HepG2 (cell line): ENCODE results near the gene GAS6. TPM values are rescaled to one million over a fixed set of nuclear protein-coding genes. Genes with fewer than 3 reads are reported as not detected.

Experiments
- ATAC-seq: fragments of 200-7000 bp; cut with Tn5 transposase; 3 replicates; pipeline ENCODE4 v1.9.1; 2020; ENCODE audit warnings: mild to moderate bottlenecking, moderate library complexity
- BruUV-seq: library from RNA; stranded (reverse); fragments of 400-500 nt; replicated peaks from 2 replicates; lab custom pipeline; 2021; lab: Mats Ljungman, UMichigan
- CTCF ChIA-PET: fragments of 300-600 bp; formaldehyde crosslinking; extraction: SDS; loops from one replicate; lab custom pipeline; 2021; ENCODE audit warnings: low total read pairs, inconsistent platforms, low intra/inter-chr PET ratio; lab: Yijun Ruan, JAX
- POLR2A ChIA-PET: fragments of 350-600 bp; sonication (Branson Sonifier 250); formaldehyde crosslinking; loops from one replicate; lab custom pipeline; 2020; ENCODE audit warnings: antibody characterized with exemption, inconsistent platforms; lab: Yijun Ruan, JAX
- DNase-seq: peaks from one replicate; pipeline ENCODE4 v3.0.0-alpha.2; 2015; ENCODE audit warnings: low spot score
- FAIRE-seq: peaks from 3 replicates; lab custom pipeline; 2011; peaks lifted over from hg19 to GRCh38; lab: Jason Lieb, UNC
- H2AFZ ChIP-seq: one replicate; pipeline ENCODE4 v1.6.1; 2011; ENCODE audit warnings: low read length, inconsistent platforms
- H3K27ac ChIP-seq: fragments of 300-600 bp; 3 replicates; pipeline ENCODE4 v1.8.0; 2011; ENCODE audit warnings: mixed run types, mild to moderate bottlenecking, mixed read lengths, low read length, inconsistent platforms; ENCODE audit not compliant: insufficient read depth; ENCODE audit errors: extremely low read length
- H3K27me3 ChIP-seq, 2 experiments: fragments of 200-600 bp in 1 of 2; 2 replicates in 1 of 2; 3 replicates in 1 of 2; pipeline versions ENCODE4 v1.6.0 to v1.8.0; 2011; ENCODE audit warnings: low read length in 2 of 2, mild to moderate bottlenecking in 2 of 2, moderate library complexity in 2 of 2, inconsistent platforms in 1 of 2; ENCODE audit not compliant: insufficient read depth in 2 of 2, control insufficient read depth in 1 of 2
- H3K36me3 ChIP-seq, 2 experiments: fragments of 200-600 bp in 1 of 2; replicated peaks in 1 of 2; 2 replicates in 1 of 2; 3 replicates in 1 of 2; pipeline versions ENCODE4 v1.5.1 to v1.8.0; 2011; ENCODE audit warnings: low read length in 2 of 2, inconsistent platforms in 1 of 2; ENCODE audit not compliant: insufficient read depth in 2 of 2, control insufficient read depth in 1 of 2
- H3K4me1 ChIP-seq: 2 replicates; pipeline ENCODE4 v1.5.1; 2012; ENCODE audit warnings: low read length, inconsistent platforms; ENCODE audit not compliant: insufficient read depth
- H3K4me2 ChIP-seq: 2 replicates; pipeline ENCODE4 v1.6.0; 2011; ENCODE audit warnings: low read depth, low read length, inconsistent platforms
- H3K4me3 ChIP-seq, 3 experiments: fragments of 200-600 bp in 1 of 3; sonication (generic), shearing (Covaris generic) in 1 of 3; replicated peaks in 1 of 3; 2 replicates each; pipeline ENCODE4 v1.5.1; 2011 to 2016; ENCODE audit warnings: low read length in 3 of 3, inconsistent platforms in 2 of 3, low read depth in 2 of 3, mild to moderate bottlenecking in 2 of 3, control low read depth in 1 of 3, mixed read lengths in 1 of 3; ENCODE audit not compliant: insufficient read depth in 1 of 3
- H3K79me2 ChIP-seq: one replicate; pipeline ENCODE4 v1.6.1; 2011; ENCODE audit warnings: low read length, inconsistent platforms; ENCODE audit not compliant: insufficient read depth
- H3K9ac ChIP-seq: 2 replicates; pipeline ENCODE4 v1.6.0; 2011; ENCODE audit warnings: mild to moderate bottlenecking, low read depth, low read length, inconsistent platforms; ENCODE audit not compliant: insufficient read depth
- H3K9me3 ChIP-seq: 2 replicates; pipeline ENCODE4 v1.5.1; 2012; ENCODE audit warnings: mild to moderate bottlenecking, low read length
- H4K20me1 ChIP-seq: 2 replicates; pipeline ENCODE4 v1.6.0; 2011; ENCODE audit warnings: inconsistent platforms, mild to moderate bottlenecking, low read length, moderate library complexity; ENCODE audit not compliant: insufficient read depth
- AHR ChIP-seq: IDR thresholded peaks from 2 replicates; pipeline ENCODE4 v1.6.1; 2018; ENCODE audit warnings: missing genetic modification reagents, missing compliant biosample characterization
- ARHGAP35 ChIP-seq: sonication (generic); formaldehyde crosslinking; IDR thresholded peaks from 2 replicates; pipeline ENCODE4 v1.9.0; 2022; ENCODE audit warnings: mild to moderate bottlenecking, inconsistent platforms, moderate library complexity, missing genetic modification reagents, borderline replicate concordance
- ARNT2 ChIP-seq: sonication (generic); formaldehyde crosslinking; IDR thresholded peaks from 2 replicates; pipeline ENCODE4 v1.8.0; 2022; ENCODE audit warnings: mild to moderate bottlenecking, low read depth, missing genetic modification reagents, moderate library complexity
- DR1 ChIP-seq: sonication (generic); formaldehyde crosslinking; IDR thresholded peaks from 2 replicates; pipeline ENCODE4 v1.8.0; 2021; ENCODE audit warnings: mild to moderate bottlenecking, missing genetic modification reagents, inconsistent platforms
- ELF4 ChIP-seq: sonication (generic); formaldehyde crosslinking; IDR thresholded peaks from 2 replicates; pipeline ENCODE4 v1.5.0; 2020; ENCODE audit warnings: missing genetic modification reagents, mild to moderate bottlenecking, moderate library complexity, borderline replicate concordance
- KMT2A ChIP-seq: sonication (generic); formaldehyde crosslinking; IDR thresholded peaks from 2 replicates; pipeline ENCODE4 v1.4.0; 2020; ENCODE audit warnings: missing genetic modification reagents
- MZF1 ChIP-seq: sonication (generic); formaldehyde crosslinking; IDR thresholded peaks from 2 replicates; pipeline ENCODE4 v1.8.1; 2023; ENCODE audit warnings: mild to moderate bottlenecking, missing genetic modification reagents, borderline replicate concordance
- PBX2 ChIP-seq: IDR thresholded peaks from 2 replicates; pipeline ENCODE4 v1.6.1; 2016; ENCODE audit warnings: control low read depth
- PTBP1 ChIP-seq: fragments of 200-400 bp; formaldehyde crosslinking; IDR thresholded peaks from 2 replicates; pipeline ENCODE4 v1.6.1; 2018; ENCODE audit warnings: low read length, low read depth; ENCODE audit not compliant: poor library complexity, severe bottlenecking
- RBAK ChIP-seq: sonication (generic); formaldehyde crosslinking; IDR thresholded peaks from 2 replicates; pipeline ENCODE4 v1.5.1; 2020; ENCODE audit warnings: mild to moderate bottlenecking, missing genetic modification reagents
- RFX3 ChIP-seq: IDR thresholded peaks from 2 replicates; pipeline ENCODE4 v1.6.1; 2016; ENCODE audit warnings: missing biosample characterization, missing genetic modification reagents
- SOX13 ChIP-seq, 3 experiments: fragments of 450-650 bp in 1 of 3; sonication (generic) in 1 of 3; formaldehyde crosslinking in 1 of 3; IDR thresholded peaks in 2 of 3; conservative IDR thresholded peaks in 1 of 3; 2 replicates each; pipeline versions ENCODE4 v1.5.0 to v1.6.1; 2016 to 2020; ENCODE audit warnings: antibody characterized with exemption in 1 of 3, mild to moderate bottlenecking in 1 of 3, missing compliant biosample characterization in 1 of 3, missing genetic modification reagents in 1 of 3, moderate library complexity in 1 of 3
- ZFAT ChIP-seq: sonication (generic); formaldehyde crosslinking; conservative IDR thresholded peaks from 2 replicates; pipeline ENCODE4 v1.8.1; 2023; ENCODE audit warnings: missing genetic modification reagents, inconsistent platforms
- ZNF253 ChIP-seq: sonication (generic); formaldehyde crosslinking; IDR thresholded peaks from 2 replicates; pipeline ENCODE4 v1.8.0; 2022; ENCODE audit warnings: mild to moderate bottlenecking, missing genetic modification reagents, borderline replicate concordance
- ZNF644 ChIP-seq: IDR thresholded peaks from 2 replicates; pipeline ENCODE4 v1.6.1; 2016; ENCODE audit warnings: low read depth
- ZNF678 ChIP-seq: sonication (generic); formaldehyde crosslinking; IDR thresholded peaks from 2 replicates; pipeline ENCODE4 v1.4.0; 2020; ENCODE audit warnings: mild to moderate bottlenecking, missing genetic modification reagents
- WGBS: methylation state at CpG from one replicate; pipeline ENCODE4 v1.1.6; 2017; ENCODE audit warnings: low lambda C conversion rate; 5-methylcytosine and 5-hydroxymethylcytosine counted together
- in situ Hi-C: cut with HindIII; loops from 2 replicates; pipeline ENCODE4 v1.10.0; 2017; ENCODE audit warnings: low pct_unique_long_range_greater_than_20kb; ENCODE audit not compliant: extremely low pct_ligation_motif_present
- intact Hi-C: fragments of 100-400 bp; cut with micrococcal nuclease; formaldehyde crosslinking; loops from one replicate; pipeline ENCODE4 v1.10.0; 2022; ENCODE audit not compliant: unreplicated experiment
- polyA plus RNA-seq, 8 experiments: library from polyadenylated mRNA; depleted of rRNA in 3 of 8; stranded (reverse) in 7 of 8; unstranded in 1 of 8; fragments of >200 nt; fragmentation: Illumina TruSeq in 4 of 8; extraction: Trizol in 4 of 8; gene quantifications; 2 replicates each; pipeline versions ENCODE4 v1.2.1 to v1.2.3, GENCODE V29; 2011 to 2016; ENCODE audit warnings: low read depth in 4 of 8, missing spikeins in 1 of 8, mixed read lengths in 1 of 8; ENCODE audit not compliant: insufficient read depth in 1 of 8
- total RNA-seq, 5 experiments: library from RNA; depleted of rRNA; stranded (reverse); fragments of >200 nt; fragmentation: Illumina TruSeq; extraction: Trizol; gene quantifications; 2 replicates each; pipeline ENCODE4 v1.2.3, GENCODE V29; 2016; ENCODE audit warnings: low read depth in 1 of 5
- TF ChIP-seq, protein P1 (sequence below): fragments of 450-650 bp; IDR thresholded peaks from 2 replicates; pipeline ENCODE4 v1.6.1; 2017
- TF ChIP-seq, protein P2 (sequence below): sonication (generic); formaldehyde crosslinking; IDR thresholded peaks from 2 replicates; pipeline ENCODE4 v1.5.0; 2020; ENCODE audit warnings: missing genetic modification reagents

The GAS6 gene
- total and polyA plus RNA-seq, 2 of the 13 experiments (the other 11 are each of a cell fraction or from before 2014, with no cell fraction given), result 0.09 to 0.24 TPM

GRCh38 chr13:113794764-113795173 is 69.1 kb downstream of the GAS6 start:
- Histone ChIP-seq H4K20me1 (no peaks in the 10 kb centered on the region), H2AFZ (no peak overlapping the region), H3K27ac (no peak overlapping the region), H3K79me2 (no peaks in the 10 kb centered on the region), H3K36me3 (no peaks in the 10 kb centered on the region), H3K9ac (no peak overlapping the region), H3K4me2 (no peak overlapping the region), H3K4me1 (peaks cover 7% of the 10 kb centered on the region; the same call in 1 of the 2 replicates), H3K9me3 (no peaks in the 10 kb centered on the region), H3K27me3 (peaks cover 2 to 43% of the 10 kb centered on the region in 2 experiments; a peak in 3 of 5 replicates), H3K4me3 (no peak overlapping the region)
- ATAC-seq (no peak; the same call in 2 of the 3 replicates), FAIRE-seq (no peak), DNase-seq (no peak)
- ChIA-PET CTCF (no interaction called here), POLR2A (no interaction called here)
- no TSS peak for BruUV-seq
- intact Hi-C loops, result no loop called here
- TF ChIP-seq RBAK (CRISPR knock-in tag) (no peak), SOX13 (IDR thresholded peaks at IDR 0.05) (no peak), SOX13 (CRISPR knock-in tag; conservative IDR thresholded peaks at IDR 0.05 in 1 of 2, IDR thresholded peaks at IDR 0.05 in 1 of 2) (no peak), RFX3 (CRISPR knock-in tag) (no peak), AHR (CRISPR knock-in tag) (no peak), PBX2 (CRISPR knock-in tag) (no peak), ARHGAP35 (CRISPR knock-in tag) (no peak), ZFAT (CRISPR knock-in tag) (no peak), PTBP1 (no peak), MZF1 (no peak), ELF4 (no peak), ZNF678 (CRISPR knock-in tag) (no peak), DR1 (CRISPR knock-in tag) (no peak), KMT2A (no peak), ZNF644 (CRISPR knock-in tag) (no peak), ZNF253 (CRISPR knock-in tag) (no peak), ARNT2 (CRISPR knock-in tag) (no peak)
- TF ChIP-seq, protein P1, sequence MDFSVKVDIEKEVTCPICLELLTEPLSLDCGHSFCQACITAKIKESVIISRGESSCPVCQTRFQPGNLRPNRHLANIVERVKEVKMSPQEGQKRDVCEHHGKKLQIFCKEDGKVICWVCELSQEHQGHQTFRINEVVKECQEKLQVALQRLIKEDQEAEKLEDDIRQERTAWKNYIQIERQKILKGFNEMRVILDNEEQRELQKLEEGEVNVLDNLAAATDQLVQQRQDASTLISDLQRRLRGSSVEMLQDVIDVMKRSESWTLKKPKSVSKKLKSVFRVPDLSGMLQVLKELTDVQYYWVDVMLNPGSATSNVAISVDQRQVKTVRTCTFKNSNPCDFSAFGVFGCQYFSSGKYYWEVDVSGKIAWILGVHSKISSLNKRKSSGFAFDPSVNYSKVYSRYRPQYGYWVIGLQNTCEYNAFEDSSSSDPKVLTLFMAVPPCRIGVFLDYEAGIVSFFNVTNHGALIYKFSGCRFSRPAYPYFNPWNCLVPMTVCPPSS, result no peak
- TF ChIP-seq, protein P2, sequence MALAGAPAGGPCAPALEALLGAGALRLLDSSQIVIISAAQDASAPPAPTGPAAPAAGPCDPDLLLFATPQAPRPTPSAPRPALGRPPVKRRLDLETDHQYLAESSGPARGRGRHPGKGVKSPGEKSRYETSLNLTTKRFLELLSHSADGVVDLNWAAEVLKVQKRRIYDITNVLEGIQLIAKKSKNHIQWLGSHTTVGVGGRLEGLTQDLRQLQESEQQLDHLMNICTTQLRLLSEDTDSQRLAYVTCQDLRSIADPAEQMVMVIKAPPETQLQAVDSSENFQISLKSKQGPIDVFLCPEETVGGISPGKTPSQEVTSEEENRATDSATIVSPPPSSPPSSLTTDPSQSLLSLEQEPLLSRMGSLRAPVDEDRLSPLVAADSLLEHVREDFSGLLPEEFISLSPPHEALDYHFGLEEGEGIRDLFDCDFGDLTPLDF, result no peak
- in situ Hi-C loops, result no loop called here
- 61% methylated on average over 20 of the region's 24 CpGs for WGBS
